GM18498 (cell line): ENCODE data around the gene KIF22.
"Not testable (repeated sequence)": the region's sequence is repeated elsewhere in the genome, so short reads cannot be mapped to it uniquely, and the experiment has no call there.

Experiments
- ATAC-seq: cut with Tn5 transposase; IDR thresholded peaks from one replicate; pipeline ENCODE4 v1.9.1; 2021; ENCODE audit warnings: mild to moderate bottlenecking, moderate library complexity; ENCODE audit not compliant: unreplicated experiment

KIF22 gene

DNA sequence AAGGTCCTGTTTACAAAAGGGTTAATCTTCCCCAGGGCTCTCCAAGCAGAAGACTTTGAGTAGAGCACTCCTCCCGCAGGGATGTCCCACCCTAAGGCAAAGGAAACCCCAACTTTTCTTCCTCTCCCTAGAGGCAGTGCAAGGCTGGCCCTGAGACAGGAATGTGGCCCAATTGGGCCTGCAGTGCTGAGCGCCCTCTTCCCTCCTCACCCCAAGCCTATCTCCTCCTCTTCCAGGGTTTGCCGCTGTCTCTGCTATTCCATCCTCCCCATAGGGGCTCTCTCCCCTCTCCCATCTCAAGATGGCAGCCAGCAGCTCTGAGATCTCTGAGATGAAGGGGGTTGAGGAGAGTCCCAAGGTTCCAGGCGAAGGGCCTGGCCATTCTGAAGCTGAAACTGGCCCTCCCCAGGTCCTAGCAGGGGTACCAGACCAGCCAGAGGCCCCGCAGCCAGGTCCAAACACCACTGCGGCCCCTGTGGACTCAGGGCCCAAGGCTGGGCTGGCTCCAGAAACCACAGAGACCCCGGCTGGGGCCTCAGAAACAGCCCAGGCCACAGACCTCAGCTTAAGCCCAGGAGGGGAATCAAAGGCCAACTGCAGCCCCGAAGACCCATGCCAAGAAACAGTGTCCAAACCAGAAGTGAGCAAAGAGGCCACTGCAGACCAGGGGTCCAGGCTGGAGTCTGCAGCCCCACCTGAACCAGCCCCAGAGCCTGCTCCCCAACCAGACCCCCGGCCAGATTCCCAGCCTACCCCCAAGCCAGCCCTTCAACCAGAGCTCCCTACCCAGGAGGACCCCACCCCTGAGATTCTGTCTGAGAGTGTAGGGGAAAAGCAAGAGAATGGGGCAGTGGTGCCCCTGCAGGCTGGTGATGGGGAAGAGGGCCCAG, 22.4 kb downstream of the KIF22 start:
- ATAC-seq = no peak

DNA sequence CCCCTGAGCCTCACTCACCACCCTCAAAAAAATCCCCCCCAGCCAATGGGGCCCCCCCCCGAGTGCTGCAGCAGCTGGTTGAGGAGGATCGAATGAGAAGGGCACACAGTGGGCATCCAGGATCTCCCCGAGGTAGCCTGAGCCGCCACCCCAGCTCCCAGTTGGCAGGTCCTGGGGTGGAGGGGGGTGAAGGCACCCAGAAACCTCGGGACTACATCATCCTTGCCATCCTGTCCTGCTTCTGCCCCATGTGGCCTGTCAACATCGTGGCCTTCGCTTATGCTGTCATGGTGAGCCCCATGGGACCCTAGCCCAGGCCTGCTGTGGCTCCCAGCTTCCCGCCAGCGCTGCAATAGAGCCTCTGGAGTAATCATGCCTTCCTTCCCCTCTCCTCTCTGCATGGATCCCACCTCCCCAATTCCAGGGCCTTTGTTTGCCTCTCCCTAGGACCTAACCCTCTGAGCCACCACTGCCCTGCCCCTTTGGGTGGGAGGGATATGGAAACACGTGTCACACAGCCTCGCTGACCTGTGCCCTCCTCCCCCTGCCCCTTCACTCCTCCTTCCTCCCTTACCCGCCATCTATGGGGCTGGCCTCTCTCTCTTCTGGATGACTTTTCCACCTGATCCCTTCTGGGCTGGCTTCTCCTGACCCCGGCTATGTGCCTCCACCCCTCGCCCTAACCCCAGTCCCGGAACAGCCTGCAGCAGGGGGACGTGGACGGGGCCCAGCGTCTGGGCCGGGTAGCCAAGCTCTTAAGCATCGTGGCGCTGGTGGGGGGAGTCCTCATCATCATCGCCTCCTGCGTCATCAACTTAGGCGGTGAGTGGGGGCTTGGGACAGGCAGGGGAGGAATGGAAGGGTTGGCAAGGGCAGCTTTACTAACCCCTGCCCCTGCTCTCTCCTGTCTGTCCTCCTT, 23.4 kb downstream of the KIF22 start:
- no peak for ATAC-seq

DNA sequence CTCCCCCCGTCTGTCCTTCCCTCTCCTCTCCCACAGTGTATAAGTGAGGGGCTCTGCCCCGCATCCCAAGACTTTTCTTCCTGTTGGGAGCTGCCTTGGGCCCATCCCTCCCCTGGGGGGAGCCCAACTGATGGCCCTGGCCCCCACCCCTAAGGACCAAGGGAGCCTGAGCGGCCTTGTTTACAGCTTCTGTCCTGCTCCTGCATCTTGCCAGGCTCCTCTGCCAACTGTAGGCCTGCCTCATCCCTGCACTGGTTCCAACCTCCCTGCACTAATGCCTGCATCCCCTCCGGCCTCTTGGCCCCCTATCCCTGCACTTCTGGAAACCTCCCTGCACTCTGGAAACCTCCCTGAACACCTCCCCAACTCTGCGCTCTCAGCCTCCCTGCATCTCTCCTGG, 24.0 kb downstream of the KIF22 start:
- ATAC-seq = no peak

DNA sequence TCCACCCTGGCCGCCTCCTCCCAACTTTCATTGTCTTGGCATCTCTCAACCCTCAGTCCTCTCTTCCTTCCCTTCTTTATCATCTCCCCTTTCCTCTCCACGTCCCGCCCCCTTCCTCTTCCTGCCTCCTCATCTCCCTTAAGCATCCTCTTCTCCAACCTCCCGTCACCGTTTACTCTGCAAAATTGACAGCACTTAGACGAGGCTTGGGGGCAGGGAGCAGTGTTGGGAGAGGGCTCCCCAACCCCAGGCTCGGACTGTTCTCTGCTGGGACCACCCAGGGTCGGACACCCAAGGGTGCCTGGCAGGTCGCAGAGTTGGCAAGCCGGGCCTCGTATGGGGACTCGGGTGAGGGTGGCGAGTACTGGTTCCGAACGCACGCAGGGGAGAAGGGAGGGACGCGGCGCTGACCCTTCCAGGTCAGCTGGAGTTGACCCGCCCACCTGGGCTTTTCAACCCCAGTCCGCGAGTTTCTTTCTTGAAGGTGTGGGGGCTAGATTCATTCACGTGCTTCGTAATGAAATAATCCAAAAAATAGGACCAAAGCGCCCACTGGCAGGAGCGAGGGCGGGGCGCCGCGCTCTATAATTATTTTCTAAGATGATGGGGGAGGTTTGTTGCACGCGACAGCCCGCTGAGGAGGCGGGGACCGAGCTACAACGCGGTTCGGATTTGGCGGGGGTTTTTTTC, 24.6 kb downstream of the KIF22 start:
- ATAC-seq = no peak

GRCh38 chr16:29815793-29816693, 25.5 kb downstream of the KIF22 start, which contains the start of gene PAGR1:
TSS of gene PAGR1 (plus strand) at chr16:29816152. CDS start at chr16:29816526, 374 bp downstream.
- peak; percentile 67 for ATAC-seq

DNA sequence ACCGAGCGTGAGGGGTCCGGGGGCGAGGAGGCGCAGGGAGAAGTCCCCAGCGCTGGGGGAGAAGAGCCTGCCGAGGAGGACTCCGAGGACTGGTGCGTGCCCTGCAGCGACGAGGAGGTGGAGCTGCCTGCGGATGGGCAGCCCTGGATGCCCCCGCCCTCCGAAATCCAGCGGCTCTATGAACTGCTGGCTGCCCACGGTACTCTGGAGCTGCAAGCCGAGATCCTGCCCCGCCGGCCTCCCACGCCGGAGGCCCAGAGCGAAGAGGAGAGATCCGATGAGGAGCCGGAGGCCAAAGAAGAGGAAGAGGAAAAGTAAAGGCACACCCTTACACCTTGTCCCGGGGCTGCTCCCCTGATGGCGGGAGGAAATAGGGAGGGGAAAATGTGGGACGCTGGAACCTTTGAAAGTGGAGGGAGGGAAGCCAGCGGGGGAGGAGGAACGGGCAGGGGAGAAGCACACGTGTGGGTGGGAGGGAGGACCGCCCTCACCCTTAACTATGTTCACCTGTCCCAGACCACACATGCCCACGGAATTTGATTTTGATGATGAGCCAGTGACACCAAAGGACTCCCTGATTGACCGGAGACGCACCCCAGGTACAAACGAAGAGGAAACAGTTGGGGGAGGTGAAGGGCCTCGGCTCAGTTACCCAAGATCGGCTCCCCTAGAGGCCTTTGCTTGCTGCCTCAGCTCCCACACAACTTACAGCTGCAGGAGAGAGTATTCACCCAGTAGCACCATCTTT, 26.3 kb downstream of the KIF22 start:
- peak; percentile 6 for ATAC-seq

DNA sequence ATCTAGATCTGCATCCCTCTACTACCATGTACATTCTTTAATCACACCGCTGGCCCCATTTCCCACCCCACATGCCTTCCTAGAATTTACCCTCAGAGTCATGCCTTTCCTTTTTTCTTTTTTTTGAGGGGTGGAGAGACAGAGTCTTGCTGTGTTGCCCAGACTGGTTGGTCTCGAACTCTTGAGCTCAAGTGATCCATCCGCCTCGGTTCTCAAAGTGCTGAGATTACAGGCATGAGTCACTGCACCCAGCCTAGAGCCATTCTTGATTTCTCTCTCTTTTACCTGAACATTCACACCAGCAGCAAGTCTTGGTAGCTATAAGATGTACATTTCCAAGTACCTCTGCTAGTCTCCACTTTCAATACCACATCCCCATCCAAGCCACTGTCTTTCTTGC, 27.5 kb downstream of the KIF22 start:
- ATAC-seq = no peak

DNA sequence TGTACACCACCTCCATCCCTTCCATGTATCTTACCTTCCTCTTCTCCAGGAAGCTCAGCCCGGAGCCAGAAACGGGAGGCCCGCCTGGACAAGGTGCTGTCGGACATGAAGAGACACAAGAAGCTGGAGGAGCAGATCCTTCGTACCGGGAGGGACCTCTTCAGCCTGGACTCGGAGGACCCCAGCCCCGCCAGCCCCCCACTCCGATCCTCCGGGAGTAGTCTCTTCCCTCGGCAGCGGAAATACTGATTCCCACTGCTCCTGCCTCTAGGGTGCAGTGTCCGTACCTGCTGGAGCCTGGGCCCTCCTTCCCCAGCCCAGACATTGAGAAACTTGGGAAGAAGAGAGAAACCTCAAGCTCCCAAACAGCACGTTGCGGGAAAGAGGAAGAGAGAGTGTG, 29.0 kb downstream of the KIF22 start:
- no peak for ATAC-seq

- no peak for ATAC-seq
Measured at GRCh38 chr16:29820271-29820701, 29.7 kb downstream of the KIF22 start, which contains the start of gene MVP. TSS of gene MVP (plus strand) at chr16:29820462. CDS start at chr16:29830550, 10,088 bp downstream.

GRCh38 chr16:29820730-29821642, 30.4 kb downstream of the KIF22 start:
- ATAC-seq = peak; percentile 43

DNA sequence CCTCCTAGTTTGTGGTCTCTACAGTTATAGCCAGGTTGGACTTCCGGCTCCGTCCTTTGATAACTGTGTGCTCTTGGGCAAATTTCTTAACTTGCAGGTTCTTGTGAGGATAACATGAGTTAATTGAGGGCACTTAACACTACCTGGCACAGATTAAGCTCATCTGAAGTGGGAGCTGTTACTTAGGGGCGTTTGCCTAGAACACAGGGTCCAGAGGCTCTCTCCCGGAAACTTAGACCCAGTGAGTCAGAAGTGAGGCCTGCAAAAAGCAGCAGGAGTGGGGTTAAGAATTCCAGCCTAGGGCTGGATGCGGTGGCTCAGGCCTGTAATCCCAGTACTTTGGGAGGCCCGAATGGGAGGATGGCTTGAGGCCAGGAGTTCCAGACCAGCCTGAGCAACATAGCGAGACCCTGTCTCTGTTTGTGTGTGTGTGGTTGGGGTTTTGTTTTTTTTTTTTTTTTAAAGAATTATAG, 31.1 kb downstream of the KIF22 start:
- ATAC-seq = no peak

GRCh38 chr16:29824589-29825144, 34.1 kb downstream of the KIF22 start:
- ATAC-seq = no peak

DNA sequence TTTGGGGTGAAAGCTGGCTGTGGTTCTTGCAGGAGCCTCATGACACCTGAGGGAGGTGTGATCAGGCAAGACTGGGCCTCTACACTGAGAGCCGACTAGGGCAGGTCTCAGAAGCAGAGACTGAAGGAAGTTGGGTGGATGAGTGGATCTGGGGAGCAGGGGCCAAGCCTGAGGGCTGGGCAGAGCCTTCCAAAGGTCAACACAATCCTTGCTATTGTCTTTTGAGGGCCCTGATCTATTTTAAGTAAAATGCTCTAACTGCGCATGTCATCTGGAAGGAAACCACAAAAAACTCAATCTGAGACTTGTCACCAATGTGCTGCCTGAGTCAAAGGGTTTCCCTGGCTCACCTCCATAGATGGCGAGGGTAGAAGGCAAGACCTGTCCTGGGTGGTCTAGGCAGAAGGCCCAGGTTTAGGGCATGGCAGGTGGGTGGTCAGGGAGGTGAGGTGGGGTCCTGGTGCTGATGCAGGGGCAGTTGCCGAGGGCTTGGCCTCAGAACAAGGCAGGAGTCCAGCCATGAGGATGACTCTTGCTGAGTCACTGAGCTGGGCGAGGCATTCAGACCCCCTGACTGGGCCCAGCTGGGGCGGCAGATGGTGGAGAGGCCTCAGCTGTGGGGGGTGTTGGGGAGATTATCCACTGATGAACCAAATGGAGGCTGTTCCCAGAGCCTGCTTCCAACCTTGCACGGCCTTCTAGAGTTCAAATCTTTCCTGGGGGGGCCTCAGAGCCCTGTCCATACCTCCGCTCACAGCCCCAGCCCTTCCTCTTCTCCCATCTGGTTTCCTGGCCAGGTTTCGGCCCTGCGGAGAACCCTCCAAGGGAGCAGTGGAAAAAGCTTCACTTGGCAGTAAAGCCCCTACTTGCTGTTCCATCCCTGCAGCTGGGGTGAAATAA, 34.8 kb downstream of the KIF22 start:
- ATAC-seq = no peak

DNA sequence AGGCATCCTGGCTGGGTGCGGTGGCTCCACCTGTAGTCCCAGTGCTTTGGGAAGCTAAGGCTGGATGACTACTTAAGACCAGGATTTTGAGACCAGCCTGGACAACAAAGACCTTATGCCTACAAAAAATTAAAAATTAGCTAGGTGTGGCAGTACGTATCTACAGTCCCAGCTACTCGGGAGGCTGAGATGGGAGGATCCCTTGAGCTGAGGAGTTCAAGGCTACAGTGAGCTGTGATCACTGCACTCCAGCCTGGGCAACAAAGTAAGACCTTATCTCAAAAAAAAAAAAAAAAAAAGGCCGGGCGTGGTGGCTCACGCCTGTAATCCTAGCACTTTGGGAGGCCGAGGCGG, 35.8 kb downstream of the KIF22 start:
- no peak for ATAC-seq

DNA sequence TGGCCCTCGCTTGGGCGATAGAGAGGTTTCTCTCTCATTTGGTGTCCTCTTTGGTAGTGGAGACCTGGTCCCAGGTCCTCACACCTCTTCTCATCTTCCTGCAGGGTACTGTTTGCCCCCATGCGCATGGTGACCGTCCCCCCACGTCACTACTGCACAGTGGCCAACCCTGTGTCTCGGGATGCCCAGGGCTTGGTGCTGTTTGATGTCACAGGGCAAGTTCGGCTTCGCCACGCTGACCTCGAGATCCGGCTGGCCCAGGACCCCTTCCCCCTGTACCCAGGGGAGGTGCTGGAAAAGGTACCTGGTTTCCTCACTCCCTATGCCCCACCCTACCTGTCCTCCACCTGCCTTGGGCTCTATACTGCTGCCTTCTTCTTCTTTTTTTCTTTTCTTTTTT, 40.2 kb downstream of the KIF22 start:
- ATAC-seq = no peak

DNA sequence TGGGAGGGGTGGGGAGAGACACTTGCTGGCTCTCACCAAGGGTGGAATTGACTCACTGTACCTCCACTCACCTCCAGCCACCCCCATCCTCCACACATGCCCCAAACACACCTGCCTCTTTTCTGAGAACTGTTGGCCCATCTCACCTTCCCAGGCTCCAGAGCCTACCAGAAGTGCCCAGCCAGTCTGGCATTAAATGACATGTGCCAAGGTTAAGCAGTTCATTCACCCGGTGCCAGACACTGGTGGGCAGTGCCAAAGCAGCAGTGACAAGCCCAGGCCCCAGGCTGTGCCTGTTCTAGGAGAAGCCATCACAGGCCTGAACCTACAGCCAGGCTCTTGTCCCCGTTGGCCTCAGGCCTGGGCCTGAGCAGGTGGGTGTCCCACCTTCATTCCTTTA, 40.9 kb downstream of the KIF22 start:
- ATAC-seq = no peak

- not testable (repeated sequence) for ATAC-seq
Measured at GRCh38 chr16:29833219-29833618, 42.7 kb downstream of the KIF22 start.
